ENCODE data around the gene MIER2.
A peak's percentile ranks its signal among the peaks of the same experiment; 100 is the strongest.

MIER2 gene

GRCh38 chr19:377801-378581 lies 33.4 kb upstream of the MIER2 start:
- DNase-seq = no peak

GRCh38 chr19:376111-376470 lies 31.5 kb upstream of the MIER2 start:
- no peak for DNase-seq

GRCh38 chr19:375395-376110 lies 31.0 kb upstream of the MIER2 start:
- DNase-seq = no peak

- DNase-seq = no peak
Observed at GRCh38 chr19:374886-375235, 30.3 kb upstream of the MIER2 start.

GRCh38 chr19:374183-374885 lies 29.7 kb upstream of the MIER2 start:
- DNase-seq = peak; percentile 81

GRCh38 chr19:373391-374182 lies 29.0 kb upstream of the MIER2 start:
- no peak for DNase-seq

- peak; percentile 78 for DNase-seq
Observed at GRCh38 chr19:372306-372890, 27.8 kb upstream of the MIER2 start.

GRCh38 chr19:371501-372168 lies 27.0 kb upstream of the MIER2 start:
- peak; percentile 70 for DNase-seq

- no peak for DNase-seq
Observed at GRCh38 chr19:370641-371330, 26.2 kb upstream of the MIER2 start.

- no peak for DNase-seq
Observed at GRCh38 chr19:369876-370275, 25.3 kb upstream of the MIER2 start.

GRCh38 chr19:369256-369655 lies 24.7 kb upstream of the MIER2 start:
- DNase-seq = no peak

- DNase-seq = no peak
Observed at GRCh38 chr19:368630-369024, 24.0 kb upstream of the MIER2 start.

- DNase-seq = no peak
Observed at GRCh38 chr19:367963-368629, 23.5 kb upstream of the MIER2 start.

- DNase-seq = peak; percentile 20
Observed at GRCh38 chr19:367561-367960, 23.0 kb upstream of the MIER2 start.

- DNase-seq = no peak
Observed at GRCh38 chr19:366951-367350, 22.4 kb upstream of the MIER2 start.

- DNase-seq = no peak
Observed at GRCh38 chr19:366205-366783, 21.7 kb upstream of the MIER2 start.

- no peak for DNase-seq
Observed at GRCh38 chr19:364496-365287, 20.1 kb upstream of the MIER2 start.

- DNase-seq = no peak
Observed at GRCh38 chr19:362683-363082, 18.1 kb upstream of the MIER2 start.

GRCh38 chr19:362154-362553 lies 17.6 kb upstream of the MIER2 start:
- DNase-seq = no peak

GRCh38 chr19:359653-359925 lies 15.0 kb upstream of the MIER2 start:
- DNase-seq = no peak

All from NCI-H69 (cell line).